RWPE2 (cell line): ENCODE data around the gene TMEM175.
"Not testable (repeated sequence)": the region's sequence is repeated elsewhere in the genome, so short reads cannot be mapped to it uniquely, and the experiment has no call there.

Experiments
- ATAC-seq: fragments of 200-7000 bp; cut with Tn5 transposase; 3 replicates; pipeline ENCODE4 v1.9.1; 2021; ENCODE audit warnings: low read depth
- DNase-seq: peaks from one replicate; pipeline ENCODE4 v3.0.0-alpha.2; 2020; ENCODE audit warnings: low spot score
- H3K27ac ChIP-seq: fragments of 450-650 bp; 2 replicates; pipeline ENCODE4 v1.5.1; 2017; ENCODE audit warnings: mild to moderate bottlenecking; ENCODE audit not compliant: poor library complexity, severe bottlenecking
- H3K27me3 ChIP-seq: fragments of 250-450 bp; sonication (Bioruptor Pico); 2 replicates; pipeline ENCODE4 v1.5.1; 2021; ENCODE audit warnings: mild to moderate bottlenecking, moderate library complexity; ENCODE audit not compliant: insufficient read depth, poor library complexity, severe bottlenecking
- H3K36me3 ChIP-seq: fragments of 250-450 bp; sonication (Bioruptor Pico); 2 replicates; pipeline ENCODE4 v1.5.1; 2020; ENCODE audit warnings: low read depth, mild to moderate bottlenecking, moderate library complexity
- H3K4me1 ChIP-seq: fragments of 250-450 bp; sonication (Bioruptor Pico); 2 replicates; pipeline ENCODE4 v1.5.1; 2021; ENCODE audit warnings: mild to moderate bottlenecking, moderate library complexity; ENCODE audit not compliant: insufficient read depth, poor library complexity, severe bottlenecking
- H3K4me3 ChIP-seq: fragments of 250-450 bp; sonication (Bioruptor Pico); 2 replicates; pipeline ENCODE4 v1.5.1; 2021; ENCODE audit warnings: mild to moderate bottlenecking, moderate library complexity; ENCODE audit not compliant: severe bottlenecking
- H3K9me3 ChIP-seq: fragments of 250-450 bp; sonication (Bioruptor Pico); 2 replicates; pipeline ENCODE4 v1.5.1; 2021; ENCODE audit warnings: mild to moderate bottlenecking, moderate library complexity; ENCODE audit not compliant: severe bottlenecking
- TF ChIP-seq, protein P1 (sequence below): fragments of 450-650 bp; IDR thresholded peaks from one replicate; pipeline ENCODE4 v1.5.1; 2017; ENCODE audit warnings: mild to moderate bottlenecking, moderate library complexity; ENCODE audit not compliant: poor library complexity, severe bottlenecking

The TMEM175 gene

GRCh38 chr4:930028-930551 lies 2.2 kb upstream of the TMEM175 start:
- Histone ChIP-seq H3K4me1 (peaks cover 6% of the 10 kb centered on the region), H3K27ac (no peak overlapping the region), H3K36me3 (no peaks in the 10 kb centered on the region), H3K9me3 (no peaks in the 10 kb centered on the region), H3K4me3 (no peak overlapping the region), H3K27me3 (no peaks in the 10 kb centered on the region)
- TF ChIP-seq, protein P1, sequence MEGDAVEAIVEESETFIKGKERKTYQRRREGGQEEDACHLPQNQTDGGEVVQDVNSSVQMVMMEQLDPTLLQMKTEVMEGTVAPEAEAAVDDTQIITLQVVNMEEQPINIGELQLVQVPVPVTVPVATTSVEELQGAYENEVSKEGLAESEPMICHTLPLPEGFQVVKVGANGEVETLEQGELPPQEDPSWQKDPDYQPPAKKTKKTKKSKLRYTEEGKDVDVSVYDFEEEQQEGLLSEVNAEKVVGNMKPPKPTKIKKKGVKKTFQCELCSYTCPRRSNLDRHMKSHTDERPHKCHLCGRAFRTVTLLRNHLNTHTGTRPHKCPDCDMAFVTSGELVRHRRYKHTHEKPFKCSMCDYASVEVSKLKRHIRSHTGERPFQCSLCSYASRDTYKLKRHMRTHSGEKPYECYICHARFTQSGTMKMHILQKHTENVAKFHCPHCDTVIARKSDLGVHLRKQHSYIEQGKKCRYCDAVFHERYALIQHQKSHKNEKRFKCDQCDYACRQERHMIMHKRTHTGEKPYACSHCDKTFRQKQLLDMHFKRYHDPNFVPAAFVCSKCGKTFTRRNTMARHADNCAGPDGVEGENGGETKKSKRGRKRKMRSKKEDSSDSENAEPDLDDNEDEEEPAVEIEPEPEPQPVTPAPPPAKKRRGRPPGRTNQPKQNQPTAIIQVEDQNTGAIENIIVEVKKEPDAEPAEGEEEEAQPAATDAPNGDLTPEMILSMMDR: no peak
- DNase-seq (no peak), ATAC-seq (no peak)

DNA sequence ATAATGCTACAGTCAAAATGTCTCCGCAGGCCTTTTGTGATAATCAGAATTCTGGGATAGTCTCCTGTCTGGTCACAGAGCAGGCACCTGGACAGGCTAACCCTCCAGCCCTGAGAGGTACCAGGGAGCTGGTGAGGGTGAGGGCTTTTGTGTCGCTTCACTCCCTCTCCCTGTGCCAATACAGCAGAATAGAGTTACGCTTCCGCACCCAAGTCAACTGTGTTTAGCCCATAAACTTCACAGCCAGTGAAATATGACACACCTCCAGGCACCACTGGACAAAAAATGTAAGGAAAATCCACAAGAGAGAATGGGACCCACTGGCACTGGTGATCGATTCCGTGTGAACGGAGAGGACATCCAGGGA lies 1.4 kb upstream of the TMEM175 start:
- H3K9me3 ChIP-seq: no peaks in the 10 kb centered on the region
- TF ChIP-seq, protein P1: no peak
- H3K4me1 ChIP-seq: peaks cover 9% of the 10 kb centered on the region
- peak overlapping the region; percentile 98 for H3K4me3 ChIP-seq
- H3K36me3 ChIP-seq: no peaks in the 10 kb centered on the region
- peak overlapping the region; percentile 48 for H3K27ac ChIP-seq
- ATAC-seq (no peak; the same call in 2 of the 3 replicates), DNase-seq (no peak)
- H3K27me3 ChIP-seq: no peaks in the 10 kb centered on the region

- peak overlapping the region; percentile 98 for H3K4me3 ChIP-seq
- H3K36me3 ChIP-seq: no peaks in the 10 kb centered on the region
- no peaks in the 10 kb centered on the region for H3K9me3 ChIP-seq
- H3K27me3 ChIP-seq: no peaks in the 10 kb centered on the region
- TF ChIP-seq, protein P1: no peak
- ATAC-seq (peak; percentile 9; the same call in 2 of the 3 replicates), DNase-seq (no peak)
- H3K27ac ChIP-seq: peak overlapping the region; percentile 48
- H3K4me1 ChIP-seq: peaks cover 15% of the 10 kb centered on the region
Observed at GRCh38 chr4:931194-931959, 883 bp upstream of the TMEM175 start.

- H3K27me3 ChIP-seq: no peaks in the 10 kb centered on the region
- DNase-seq: no peak
- H3K4me1 ChIP-seq: peaks cover 17% of the 10 kb centered on the region
- H3K9me3 ChIP-seq: no peaks in the 10 kb centered on the region
- peak; percentile 5; the same call in 1 of the 3 replicates for ATAC-seq
- H3K27ac ChIP-seq: peak overlapping the region; percentile 48
- TF ChIP-seq, protein P1: no peak
- no peaks in the 10 kb centered on the region for H3K36me3 ChIP-seq
- H3K4me3 ChIP-seq: peak overlapping the region; percentile 98
Observed at GRCh38 chr4:932713-933070, 432 bp downstream of the TMEM175 start.

GRCh38 chr4:939508-939907 lies 7.2 kb downstream of the TMEM175 start:
- H3K9me3 ChIP-seq, H3K27ac ChIP-seq, ATAC-seq, H3K36me3 ChIP-seq, DNase-seq, H3K27me3 ChIP-seq, H3K4me3 ChIP-seq: not testable (repeated sequence)
- H3K4me1 ChIP-seq: peaks cover 10% of the 10 kb centered on the region
